Calu3 (cell line): ENCODE data around the gene PCGF2. TPM values are rescaled to one million over a fixed set of nuclear protein-coding genes. Genes with fewer than 3 reads are reported as not detected.

Source experiments
- BruUV-seq: library from RNA; stranded (reverse); fragments of 400-500 nt; replicated peaks from 2 replicates; lab custom pipeline; 2021; lab: Mats Ljungman, UMichigan
- CTCF ChIA-PET: fragments of 300-600 bp; sonication (Branson Sonifier 250); formaldehyde crosslinking; loops from one replicate; lab custom pipeline; 2022; ENCODE audit warnings: antibody characterized with exemption; lab: Charles Lee
- DNase-seq: peaks from one replicate; pipeline ENCODE4 v3.0.0; 2022
- H3K27ac Mint-ChIP-seq: one replicate; pipeline ENCODE4 v1.8.0; 2022; ENCODE audit warnings: mixed read lengths; ENCODE audit not compliant: unreplicated experiment
- H3K27me3 Mint-ChIP-seq: one replicate; pipeline ENCODE4 v1.8.0; 2022; ENCODE audit warnings: mixed read lengths; ENCODE audit not compliant: unreplicated experiment
- H3K36me3 Mint-ChIP-seq: one replicate; pipeline ENCODE4 v1.8.0; 2022; ENCODE audit warnings: mild to moderate bottlenecking, moderate library complexity, mixed read lengths; ENCODE audit not compliant: insufficient read depth, unreplicated experiment
- H3K4me1 Mint-ChIP-seq: one replicate; pipeline ENCODE4 v1.8.0; 2022; ENCODE audit warnings: mild to moderate bottlenecking, low read depth, mixed read lengths; ENCODE audit not compliant: unreplicated experiment
- H3K4me3 Mint-ChIP-seq: one replicate; pipeline ENCODE4 v1.8.0; 2022; ENCODE audit warnings: mild to moderate bottlenecking, low read depth, moderate library complexity, mixed read lengths; ENCODE audit not compliant: unreplicated experiment
- H3K9me3 Mint-ChIP-seq: one replicate; pipeline ENCODE4 v1.8.0; 2022; ENCODE audit warnings: low read depth, mixed read lengths; ENCODE audit not compliant: unreplicated experiment
- intact Hi-C: fragments of 100-400 bp; cut with micrococcal nuclease; formaldehyde crosslinking; loops from one replicate; pipeline ENCODE4 v1.10.0; 2022; ENCODE audit not compliant: unreplicated experiment
- total RNA-seq: library from RNA; stranded (reverse); gene quantifications from 2 replicates; pipeline ENCODE4 v1.2.3, GENCODE V29; 2022
- TF ChIP-seq, protein P1 (sequence below): fragments of 200-600 bp; IDR thresholded peaks from one replicate; pipeline ENCODE4 v1.8.0; 2022; ENCODE audit warnings: antibody characterized with exemption; ENCODE audit not compliant: unreplicated experiment

PCGF2 gene
- total RNA-seq, 1 experiment from 2014 or later = 205 TPM

DNA sequence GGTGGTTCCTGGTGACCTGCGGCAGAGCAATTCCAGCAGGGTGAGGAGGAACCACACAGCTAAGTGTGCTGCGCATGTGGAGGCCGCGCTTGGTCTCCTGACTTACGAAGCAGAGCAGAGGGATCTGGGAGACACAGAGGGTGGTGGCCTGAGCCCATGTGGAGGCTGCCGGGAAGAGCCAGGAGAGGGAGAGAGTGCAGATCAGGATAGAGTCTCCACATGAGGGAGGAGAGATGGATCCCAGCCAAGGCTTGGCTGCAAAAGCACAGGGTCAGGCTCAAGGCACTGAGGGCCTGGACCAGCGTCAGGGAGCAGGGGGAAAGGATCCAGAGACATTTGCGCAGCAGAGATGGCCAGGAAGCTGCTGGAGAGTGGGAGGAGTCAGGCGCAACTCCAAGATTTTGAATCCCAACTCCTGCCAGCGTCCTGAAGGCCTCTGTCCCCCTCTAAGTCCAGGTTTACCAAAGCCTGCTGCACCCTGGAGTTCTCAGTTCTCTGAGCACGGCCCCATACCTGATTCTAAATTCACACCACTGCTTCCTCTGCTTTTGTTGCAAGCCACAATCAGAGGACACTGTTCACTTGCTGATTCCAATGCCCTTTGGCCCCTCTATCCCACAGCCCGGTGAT is 54.3 kb downstream of the PCGF2 start:
- Mint-ChIP-seq H3K4me3 (no peak overlapping the region), H3K27ac (no peak overlapping the region)

DNA sequence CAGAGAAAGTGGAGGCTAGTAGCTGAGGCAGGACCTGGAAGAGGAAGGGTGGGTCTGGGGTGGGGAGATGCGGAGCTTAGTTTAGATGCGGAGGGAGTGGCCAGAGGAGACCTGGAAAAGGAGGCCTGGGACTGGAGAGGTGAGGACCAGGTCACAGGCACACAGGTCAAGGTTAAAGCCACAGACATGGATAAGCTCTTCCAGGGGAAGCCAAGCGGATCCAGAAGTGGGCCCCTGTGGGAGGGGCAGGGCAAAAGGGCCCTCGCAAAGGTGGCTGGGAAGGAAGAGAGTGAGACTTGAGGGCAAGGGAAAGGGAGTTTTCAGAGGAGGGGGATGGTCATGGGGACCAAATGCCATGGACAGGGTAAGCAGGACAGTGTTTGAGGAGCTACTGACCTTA is 57.0 kb downstream of the PCGF2 start:
- CTCF ChIA-PET = interaction anchor here (1.1 to 1.6 kb wide), 5 partner anchors 14 to 267 kb away, joined by 3 to 4 read pairs (median 3); partner anchors contain the start of gene MLLT6
- H3K4me1 Mint-ChIP-seq = no peaks in the 10 kb centered on the region
- intact Hi-C loops = no loop called here

More for the DNA sequence above, 54.3 kb downstream of the PCGF2 start:
- CTCF ChIA-PET = no interaction called here
- no TSS peak for BruUV-seq
- peaks cover 73% of the 10 kb centered on the region for H3K27me3 Mint-ChIP-seq
- intact Hi-C loops = no loop called here
- no peak for DNase-seq
- H3K36me3 Mint-ChIP-seq = no peaks in the 10 kb centered on the region
- no peaks in the 10 kb centered on the region for H3K9me3 Mint-ChIP-seq
- TF ChIP-seq, protein P1, sequence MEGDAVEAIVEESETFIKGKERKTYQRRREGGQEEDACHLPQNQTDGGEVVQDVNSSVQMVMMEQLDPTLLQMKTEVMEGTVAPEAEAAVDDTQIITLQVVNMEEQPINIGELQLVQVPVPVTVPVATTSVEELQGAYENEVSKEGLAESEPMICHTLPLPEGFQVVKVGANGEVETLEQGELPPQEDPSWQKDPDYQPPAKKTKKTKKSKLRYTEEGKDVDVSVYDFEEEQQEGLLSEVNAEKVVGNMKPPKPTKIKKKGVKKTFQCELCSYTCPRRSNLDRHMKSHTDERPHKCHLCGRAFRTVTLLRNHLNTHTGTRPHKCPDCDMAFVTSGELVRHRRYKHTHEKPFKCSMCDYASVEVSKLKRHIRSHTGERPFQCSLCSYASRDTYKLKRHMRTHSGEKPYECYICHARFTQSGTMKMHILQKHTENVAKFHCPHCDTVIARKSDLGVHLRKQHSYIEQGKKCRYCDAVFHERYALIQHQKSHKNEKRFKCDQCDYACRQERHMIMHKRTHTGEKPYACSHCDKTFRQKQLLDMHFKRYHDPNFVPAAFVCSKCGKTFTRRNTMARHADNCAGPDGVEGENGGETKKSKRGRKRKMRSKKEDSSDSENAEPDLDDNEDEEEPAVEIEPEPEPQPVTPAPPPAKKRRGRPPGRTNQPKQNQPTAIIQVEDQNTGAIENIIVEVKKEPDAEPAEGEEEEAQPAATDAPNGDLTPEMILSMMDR = no peak
- H3K4me1 Mint-ChIP-seq = peaks cover 5% of the 10 kb centered on the region

GRCh38 chr17:38690386-38690785 is 57.8 kb downstream of the PCGF2 start:
- Mint-ChIP-seq H3K4me3 (no peak overlapping the region), H3K9me3 (no peaks in the 10 kb centered on the region), H3K4me1 (no peaks in the 10 kb centered on the region), H3K27ac (no peak overlapping the region), H3K36me3 (no peaks in the 10 kb centered on the region), H3K27me3 (peaks cover 71% of the 10 kb centered on the region)
- CTCF ChIA-PET = interaction anchor here (0.8 to 1.6 kb wide), 5 partner anchors 14 to 45 kb away, joined by 3 to 4 read pairs (median 3); partner anchors contain the start of gene MLLT6
- no peak for DNase-seq
- BruUV-seq = no TSS peak
- TF ChIP-seq, protein P1 = no peak
- intact Hi-C loops = no loop called here

More for the DNA sequence above, 57.0 kb downstream of the PCGF2 start:
- BruUV-seq = no TSS peak
- no peaks in the 10 kb centered on the region for H3K36me3 Mint-ChIP-seq
- DNase-seq = no peak
- H3K27ac Mint-ChIP-seq = no peak overlapping the region
- TF ChIP-seq, protein P1 = no peak
- H3K4me3 Mint-ChIP-seq = no peak overlapping the region
- H3K9me3 Mint-ChIP-seq = no peaks in the 10 kb centered on the region
- peaks cover 66% of the 10 kb centered on the region for H3K27me3 Mint-ChIP-seq

GRCh38 chr17:38687286-38687685 is 60.9 kb downstream of the PCGF2 start:
- Mint-ChIP-seq H3K27ac (no peak overlapping the region), H3K9me3 (no peaks in the 10 kb centered on the region), H3K4me1 (no peaks in the 10 kb centered on the region), H3K4me3 (no peak overlapping the region), H3K36me3 (no peaks in the 10 kb centered on the region), H3K27me3 (peaks cover 64% of the 10 kb centered on the region)
- CTCF ChIA-PET = interaction anchor here (0.7 to 2.9 kb wide), 7 partner anchors 9 to 1660 kb away, joined by 3 to 9 read pairs (median 4); no protein-coding TSS in a partner anchor
- TF ChIP-seq, protein P1 = no peak
- DNase-seq = no peak
- BruUV-seq = no TSS peak
- intact Hi-C loops = no loop called here
